ENCODE measurements around the gene HLCS.

Gene HLCS

DNA sequence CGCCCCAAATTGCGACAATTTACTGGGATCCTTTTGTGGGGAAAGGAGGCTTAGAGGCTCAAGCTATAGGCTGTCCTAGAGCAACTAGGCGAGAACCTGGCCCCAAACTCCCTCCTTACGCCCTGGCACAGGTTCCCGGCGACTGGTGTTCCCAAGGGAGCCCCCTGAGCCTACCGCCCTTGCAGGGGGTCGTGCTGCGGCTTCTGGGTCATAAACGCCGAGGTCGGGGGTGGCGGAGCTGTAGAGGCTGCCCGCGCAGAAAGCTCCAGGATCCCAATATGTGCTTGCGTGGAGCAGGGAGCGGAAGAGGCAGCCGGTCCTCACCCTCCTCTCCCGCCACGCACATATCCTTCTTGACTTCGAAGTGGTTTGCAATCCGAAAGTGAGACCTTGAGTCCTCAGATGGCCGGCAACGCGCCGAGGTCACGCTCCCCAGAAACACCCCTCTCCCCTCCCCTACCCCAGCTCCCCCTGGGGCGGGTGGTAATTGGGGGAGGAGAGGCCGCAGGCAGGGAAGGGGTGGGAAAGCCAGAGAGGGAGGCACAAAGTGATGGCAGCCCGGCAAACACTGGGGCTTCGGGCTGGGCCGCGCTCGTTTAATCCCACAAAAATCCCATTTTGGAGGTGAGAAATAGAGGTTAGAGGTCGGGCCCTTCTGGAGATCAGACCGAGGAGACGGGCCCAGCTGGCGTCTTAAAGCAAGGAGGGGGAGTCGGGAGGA is 261.4 kb downstream of the HLCS start:
- no peak for DNase-seq (ENCODE audit: low read depth in 2 of 2)

DNA sequence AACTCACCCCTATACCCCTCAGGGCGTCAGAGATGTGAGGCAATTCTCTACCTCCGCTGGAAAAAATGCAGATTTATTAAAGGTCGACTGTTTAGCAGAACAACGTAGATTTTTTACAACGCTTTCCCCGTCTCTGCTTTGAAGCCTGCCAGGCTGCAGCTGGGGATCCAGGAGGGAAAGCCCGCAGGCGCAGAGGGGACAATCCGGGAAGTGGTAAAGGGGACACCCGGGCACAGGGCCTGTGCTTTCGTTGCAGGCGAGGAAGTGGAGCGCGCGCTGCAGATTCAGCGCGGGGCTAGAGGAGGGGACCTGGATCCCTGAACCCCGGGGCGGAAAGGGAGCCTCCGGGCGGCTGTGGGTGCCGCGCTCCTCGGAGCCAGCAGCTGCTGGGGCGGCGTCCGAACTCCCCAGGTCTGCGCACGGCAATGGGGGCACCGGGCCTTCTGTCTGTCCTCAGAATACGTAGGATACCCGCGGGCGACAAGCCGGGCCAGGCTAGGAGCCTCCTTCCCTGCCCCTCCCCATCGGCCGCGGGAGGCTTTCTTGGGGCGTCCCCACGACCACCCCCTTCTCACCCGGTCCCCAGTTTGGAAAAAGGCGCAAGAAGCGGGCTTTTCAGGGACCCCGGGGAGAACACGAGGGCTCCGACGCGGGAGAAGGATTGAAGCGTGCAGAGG is 262.1 kb downstream of the HLCS start:
- DNase-seq (ENCODE audit: low read depth in 2 of 2) = no peak

DNA sequence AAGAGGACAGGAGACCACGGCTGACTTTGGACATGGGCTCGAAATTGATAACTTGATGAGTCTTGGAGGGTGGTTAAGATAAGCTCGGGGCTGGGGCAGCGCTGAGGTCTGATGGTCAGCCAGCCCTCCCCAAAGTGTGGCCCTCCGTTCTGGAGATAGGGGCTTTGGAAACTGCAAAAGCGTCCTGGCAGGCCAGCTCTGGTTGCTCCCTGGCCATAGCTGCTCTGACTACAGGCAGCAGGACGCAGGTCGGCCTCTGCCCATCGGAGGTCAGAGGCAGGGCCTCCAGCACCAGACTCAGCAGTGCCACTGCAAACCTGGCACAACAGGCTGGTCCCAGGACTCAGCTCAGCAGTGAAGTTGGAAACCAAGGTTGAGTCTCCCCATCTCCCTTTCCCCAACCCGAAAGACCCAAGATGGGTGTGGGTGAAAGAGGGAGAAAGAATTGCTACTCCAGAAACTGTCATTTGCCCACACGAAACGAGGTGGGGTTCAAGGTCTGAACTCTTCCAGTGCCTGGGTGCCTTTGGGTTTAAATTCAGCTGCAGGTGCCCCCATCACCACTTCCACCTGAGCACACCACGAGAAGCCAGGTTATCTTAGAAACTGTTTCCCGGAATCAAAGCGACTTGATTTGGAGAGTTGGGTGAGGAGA is 262.7 kb downstream of the HLCS start:
- no peak for DNase-seq (ENCODE audit: low read depth in 2 of 2)

DNA sequence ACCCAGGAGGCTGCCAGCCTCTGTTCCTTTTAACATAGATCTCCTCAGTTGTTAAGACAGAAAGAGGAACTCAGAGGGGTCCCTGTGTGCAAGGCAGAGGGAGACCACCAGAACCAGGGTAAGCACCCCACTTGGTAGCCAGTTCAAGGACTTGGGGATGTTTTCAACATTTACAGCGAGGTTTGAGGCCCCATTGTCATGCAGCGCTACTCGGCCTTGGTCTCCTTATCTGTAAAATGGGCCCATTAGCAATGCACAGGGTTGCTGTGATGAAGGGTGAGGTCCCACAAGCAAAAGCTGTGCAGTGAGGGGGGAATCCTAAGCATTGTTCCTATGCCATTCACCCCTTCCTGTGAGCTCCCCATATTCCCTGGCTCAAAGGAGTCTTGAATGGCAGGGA is 263.3 kb downstream of the HLCS start:
- no peak for DNase-seq (ENCODE audit: low read depth in 2 of 2)

DNA sequence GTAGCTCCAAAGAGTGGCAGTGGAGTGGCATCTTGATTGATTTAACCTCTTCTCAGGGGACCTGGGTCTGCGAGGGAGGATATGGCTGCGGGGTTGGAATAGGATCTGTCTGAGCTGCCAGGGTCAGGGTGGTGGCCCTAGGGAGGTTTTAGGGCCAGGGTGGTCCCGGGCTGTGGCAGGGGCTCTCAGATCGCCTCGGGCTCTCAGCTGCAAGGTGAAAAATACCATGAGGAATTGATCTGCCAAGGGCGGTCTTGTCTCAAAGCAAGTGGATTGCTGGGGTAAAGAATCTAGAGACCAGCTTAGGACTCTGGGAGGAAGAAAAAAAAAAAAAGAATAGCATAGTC is 263.9 kb downstream of the HLCS start:
- no peak for DNase-seq (ENCODE audit: low read depth in 2 of 2)

DNA sequence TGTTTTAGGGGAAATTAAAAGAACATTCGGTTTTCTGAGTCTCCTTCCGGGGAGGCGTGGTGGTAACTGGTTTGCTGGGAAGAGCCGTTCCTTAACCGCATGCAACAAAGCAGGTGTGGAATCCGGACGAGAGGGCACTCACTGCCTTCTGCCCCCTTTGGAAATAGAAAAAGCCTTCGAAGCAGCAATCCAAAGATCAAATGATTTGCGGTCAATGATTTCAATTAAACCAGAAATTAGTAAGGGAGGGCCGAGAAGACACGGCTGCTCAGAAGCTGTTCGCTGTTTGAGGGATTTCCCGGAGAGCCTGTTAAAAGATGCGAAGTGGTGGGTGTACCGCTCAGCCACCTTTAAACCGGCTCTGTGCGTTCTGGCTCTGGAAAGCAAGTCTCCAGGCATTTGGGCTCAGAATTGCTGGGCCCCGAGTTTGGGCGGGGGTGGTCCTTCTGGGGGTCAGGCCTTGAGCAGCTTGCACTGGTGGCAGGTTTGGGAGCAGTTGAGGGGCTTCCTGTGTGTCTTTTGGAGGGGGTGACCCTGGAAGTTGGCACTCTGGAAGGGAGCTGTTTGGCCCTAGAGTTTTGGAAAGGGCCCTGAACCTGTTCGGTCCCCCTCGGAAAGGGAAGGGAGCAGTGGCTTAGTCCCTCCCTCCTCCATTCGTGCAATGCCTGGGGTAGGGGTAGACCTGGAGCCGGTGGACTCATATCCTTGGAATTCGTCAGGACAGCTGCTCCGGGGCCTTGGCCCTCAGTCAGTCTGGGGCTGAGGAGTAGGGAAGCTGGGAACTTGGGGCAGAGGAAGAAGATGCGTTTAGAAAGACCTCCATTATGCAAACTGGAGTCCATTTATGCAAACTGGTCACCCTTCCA is 264.5 kb downstream of the HLCS start:
- no peak for DNase-seq (ENCODE audit: low read depth in 2 of 2)

DNA sequence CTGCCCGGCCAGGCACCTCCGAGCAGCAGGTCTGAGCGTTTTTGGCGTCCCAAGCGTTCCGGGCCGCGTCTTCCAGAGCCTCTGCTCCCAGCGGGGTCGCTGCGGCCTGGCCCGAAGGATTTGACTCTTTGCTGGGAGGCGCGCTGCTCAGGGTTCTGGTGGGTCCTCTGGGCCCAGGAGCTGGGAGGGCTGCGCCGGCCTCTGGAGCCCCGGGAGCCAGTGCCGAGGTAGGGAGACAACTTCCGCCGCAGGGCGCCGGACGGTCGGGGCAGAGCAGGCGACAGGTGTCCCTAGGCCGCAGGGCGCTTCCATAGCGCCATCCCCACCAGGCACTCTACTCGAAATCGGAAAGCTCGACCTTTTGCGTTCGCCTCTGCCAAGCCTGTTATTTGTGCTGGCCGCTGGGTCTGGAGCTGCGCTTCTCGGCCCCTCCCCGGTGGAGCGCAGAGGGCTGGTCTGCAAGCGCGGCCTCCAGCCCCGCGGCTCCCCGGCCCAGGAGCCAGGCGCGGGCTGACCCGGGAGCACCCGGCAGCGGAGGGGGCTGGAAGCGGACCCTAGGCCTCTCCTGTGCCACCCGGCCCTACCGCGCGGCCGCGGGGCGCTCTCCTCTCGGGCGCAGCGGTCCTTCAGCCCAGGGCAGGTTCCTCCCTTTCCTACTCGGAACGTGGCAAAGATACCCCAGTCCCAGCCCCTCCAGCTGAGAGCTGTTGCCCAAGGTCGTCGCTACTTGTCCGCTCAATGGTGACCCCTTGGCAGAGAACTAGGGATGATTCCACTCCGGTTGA is 265.3 kb downstream of the HLCS start:
- no peak for DNase-seq (ENCODE audit: low read depth in 2 of 2)

Measured in stimulated activated CD8-positive, alpha-beta memory T cell treated with anti-CD3 and anti-CD28 coated beads, Interleukin-2, amount 100 ng/mL, for 1 hour (primary cell).